ENCODE measurements around the gene EHD2.

- TF ChIP-seq CTCF (IDR thresholded peaks at IDR 0.05; ENCODE audit: insufficient read depth, low read depth, low read length) (no peak), EZH2 (IDR thresholded peaks at IDR 0.05; ENCODE audit: insufficient read depth, low read length) (no peak)
Observed at GRCh38 chr19:47742634-47743033, 29.4 kb downstream of the EHD2 start.

Measured in astrocyte (in vitro differentiated cells and primary cell).